Thyroid gland (tissue), 4 donors: ENCODE results near the gene KCNAB1. TPM values are rescaled to one million over a fixed set of nuclear protein-coding genes. Genes with fewer than 3 reads are reported as not detected.

Experiments
- DNase-seq, 2 donors: peaks; one replicate each; pipeline ENCODE4 v3.0.0-alpha.2; 2019
- H3K27ac ChIP-seq, 3 donors: fragments of 200-600 bp; sonication (generic); 1 replicate in 2 of 3; 2 replicates in 1 of 3; pipeline ENCODE4 v1.5.1; 2016 to 2019; ENCODE audit warnings: mild to moderate bottlenecking in 1 of 3, moderate library complexity in 1 of 3
- H3K27me3 ChIP-seq: fragments of 200-600 bp; sonication (generic); one replicate; pipeline ENCODE4 v1.5.1; 2019
- H3K36me3 ChIP-seq, 2 donors: fragments of 200-600 bp; sonication (generic); one replicate each; pipeline ENCODE4 v1.5.1; 2016 to 2019
- H3K4me1 ChIP-seq, 2 donors: fragments of 200-600 bp; sonication (generic); one replicate each; pipeline ENCODE4 v1.5.1; 2017 to 2019
- H3K4me3 ChIP-seq, 3 donors: fragments of 200-600 bp; sonication (generic); replicated peaks in 1 of 3; 1 replicate in 2 of 3; 2 replicates in 1 of 3; pipeline ENCODE4 v1.5.1; 2016; ENCODE audit warnings: mild to moderate bottlenecking in 1 of 3
- H3K9me3 ChIP-seq: fragments of 200-600 bp; sonication (generic); one replicate; pipeline ENCODE4 v1.5.1; 2017
- POLR2A ChIP-seq, 2 donors: fragments of 450-650 bp; IDR thresholded peaks; one replicate each; pipeline ENCODE4 v1.6.1; 2017; ENCODE audit warnings: antibody characterized with exemption in 2 of 2, mild to moderate bottlenecking in 2 of 2, moderate library complexity in 1 of 2
- WGBS, 2 donors: methylation state at CpG; one replicate each; pipeline ENCODE4 v1.1.5; 2017; 5-methylcytosine and 5-hydroxymethylcytosine counted together
- intact Hi-C: fragments of 100-400 bp; cut with DNase I; formaldehyde crosslinking; loops from one replicate; pipeline ENCODE4 v1.15.1; 2023
- total RNA-seq, 4 donors: library from RNA; depleted of rRNA; stranded (reverse); fragments of >200 nt; gene quantifications; one replicate each; pipeline ENCODE4 v1.2.3, GENCODE V29; 2016
- TF ChIP-seq, protein P1 (sequence below), 6 experiments: fragments of 200-600 bp in 3 of 6; fragments of 450-650 bp in 3 of 6; sonication (generic) in 3 of 6; IDR thresholded peaks; one replicate each; pipeline ENCODE4 v1.5.1; 2016 to 2019; ENCODE audit warnings: antibody characterized with exemption in 6 of 6, mild to moderate bottlenecking in 2 of 6, inconsistent platforms in 1 of 6, moderate library complexity in 1 of 6

KCNAB1 gene
- total RNA-seq, 4 donors from 2014 or later: 19.3 to 26.1 (median 22.9) TPM

DNA sequence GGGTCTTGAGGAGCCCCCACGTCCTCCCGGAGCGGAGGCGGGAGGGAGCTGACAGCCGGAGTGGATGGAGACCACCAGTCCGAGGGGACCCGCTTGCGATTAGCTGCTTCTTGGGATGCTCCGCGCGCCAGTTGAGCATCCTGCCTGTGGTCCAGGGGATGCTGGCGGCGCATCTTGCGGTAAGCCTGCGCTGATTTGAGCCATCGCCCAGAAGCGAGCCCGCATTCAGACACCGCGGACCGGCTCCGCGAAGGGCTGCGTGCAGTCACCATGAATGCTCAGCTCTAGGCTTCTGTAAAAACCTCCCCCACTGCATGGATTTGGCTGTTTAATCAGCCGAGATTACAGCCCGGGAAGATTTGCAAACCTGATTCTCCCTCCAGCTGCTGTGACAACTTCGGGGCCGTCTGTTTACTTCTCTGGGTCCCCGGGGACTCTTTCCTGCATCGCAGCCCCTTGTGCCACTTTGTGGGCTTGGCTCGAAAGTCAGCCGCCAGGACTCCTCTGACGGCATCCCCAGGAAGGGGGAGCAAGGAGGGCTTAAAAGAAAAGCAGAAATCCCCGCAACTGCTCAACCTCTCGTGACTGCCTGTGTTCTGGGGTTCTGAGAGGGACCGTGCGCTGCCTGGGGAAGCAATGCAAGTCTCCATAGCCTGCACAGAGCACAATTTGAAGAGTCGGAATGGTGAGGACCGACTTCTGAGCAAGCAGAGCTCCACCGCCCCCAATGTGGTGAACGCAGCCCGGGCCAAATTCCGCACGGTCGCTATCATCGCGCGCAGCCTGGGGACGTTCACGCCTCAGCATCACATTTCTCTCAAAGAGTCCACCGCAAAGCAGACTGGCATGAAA is 171.1 kb downstream of the KCNAB1 start:
- Histone ChIP-seq H3K36me3 (no peaks in the 10 kb centered on the region), H3K9me3 (no peaks in the 10 kb centered on the region), H3K27me3 (no peaks in the 10 kb centered on the region), H3K4me3 (peak overlapping the region; percentile 11 to 64 (median 40)), H3K4me1 (peaks cover 19 to 25% of the 10 kb centered on the region in 2 donors), H3K27ac (peak overlapping the region in 2 of 3 donors; percentile 67 to 77)
- DNase-seq: peak; percentile 51 to 57
- WGBS, 2 donors: 4 to 9% methylated on average over 29 to 46 of the region's 51 CpGs
- intact Hi-C loops: no loop called here
- peak in 1 of 2 donors; percentile 40 for TF ChIP-seq POLR2A (IDR thresholded peaks at IDR 0.05)
- TF ChIP-seq, protein P1, sequence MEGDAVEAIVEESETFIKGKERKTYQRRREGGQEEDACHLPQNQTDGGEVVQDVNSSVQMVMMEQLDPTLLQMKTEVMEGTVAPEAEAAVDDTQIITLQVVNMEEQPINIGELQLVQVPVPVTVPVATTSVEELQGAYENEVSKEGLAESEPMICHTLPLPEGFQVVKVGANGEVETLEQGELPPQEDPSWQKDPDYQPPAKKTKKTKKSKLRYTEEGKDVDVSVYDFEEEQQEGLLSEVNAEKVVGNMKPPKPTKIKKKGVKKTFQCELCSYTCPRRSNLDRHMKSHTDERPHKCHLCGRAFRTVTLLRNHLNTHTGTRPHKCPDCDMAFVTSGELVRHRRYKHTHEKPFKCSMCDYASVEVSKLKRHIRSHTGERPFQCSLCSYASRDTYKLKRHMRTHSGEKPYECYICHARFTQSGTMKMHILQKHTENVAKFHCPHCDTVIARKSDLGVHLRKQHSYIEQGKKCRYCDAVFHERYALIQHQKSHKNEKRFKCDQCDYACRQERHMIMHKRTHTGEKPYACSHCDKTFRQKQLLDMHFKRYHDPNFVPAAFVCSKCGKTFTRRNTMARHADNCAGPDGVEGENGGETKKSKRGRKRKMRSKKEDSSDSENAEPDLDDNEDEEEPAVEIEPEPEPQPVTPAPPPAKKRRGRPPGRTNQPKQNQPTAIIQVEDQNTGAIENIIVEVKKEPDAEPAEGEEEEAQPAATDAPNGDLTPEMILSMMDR (IDR thresholded peaks at IDR 0.05): no peak

DNA sequence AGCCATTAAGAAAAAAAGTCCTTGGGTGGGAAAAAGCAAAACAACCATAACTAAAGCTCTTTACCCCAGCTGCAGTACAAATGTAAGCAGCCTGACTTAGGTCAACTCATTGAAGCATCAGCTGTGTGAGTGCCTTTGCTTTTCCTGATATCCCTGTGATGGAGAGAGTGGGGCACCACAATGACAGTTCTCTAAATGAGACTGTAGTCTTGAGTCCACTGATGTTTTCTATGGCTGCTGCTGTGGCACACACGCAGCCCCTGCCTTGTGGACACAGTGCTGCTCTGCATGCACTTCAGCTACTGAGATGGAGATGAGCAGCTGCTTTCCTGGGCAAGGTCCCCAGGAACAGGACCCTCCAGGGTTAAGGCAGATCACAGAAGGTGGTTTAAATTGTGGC is 173.2 kb downstream of the KCNAB1 start:
- Histone ChIP-seq H3K27ac (peak overlapping the region; percentile 23 to 87 (median 77)), H3K27me3 (no peaks in the 10 kb centered on the region), H3K4me1 (peaks cover 18 to 36% of the 10 kb centered on the region in 2 donors), H3K9me3 (no peaks in the 10 kb centered on the region), H3K4me3 (peak overlapping the region in 1 of 3 donors; percentile 1), H3K36me3 (no peaks in the 10 kb centered on the region)
- intact Hi-C loops: no loop called here
- 50 to 55% methylated on average over 1 of the region's 1 CpG for WGBS, 2 donors
- TF ChIP-seq, protein P1 (IDR thresholded peaks at IDR 0.05): no peak
- TF ChIP-seq POLR2A (IDR thresholded peaks at IDR 0.05): peak in 1 of 2 donors; percentile 13
- DNase-seq: no peak

DNA sequence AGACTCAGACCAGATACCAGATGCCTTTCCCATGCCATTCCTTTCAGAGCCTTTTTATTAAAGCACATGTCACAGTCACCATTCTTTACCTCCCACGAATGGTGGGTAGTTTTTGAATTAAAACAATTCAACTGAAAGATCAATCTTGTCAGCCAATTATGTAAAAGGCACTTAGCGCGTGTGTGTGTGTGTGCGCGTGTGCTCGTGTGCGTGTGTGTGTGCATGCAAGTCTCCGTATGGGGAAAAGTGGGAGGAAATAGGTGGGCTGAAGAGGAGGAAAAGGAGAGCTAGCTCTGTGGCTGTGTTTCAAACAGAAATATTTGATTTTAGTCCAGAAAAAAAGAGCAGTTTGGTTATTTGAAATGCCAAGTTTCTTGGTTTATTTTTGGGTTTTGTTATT is 177.2 kb downstream of the KCNAB1 start:
- no peak overlapping the region for H3K4me3 ChIP-seq
- intact Hi-C loops: no loop called here
- H3K27me3 ChIP-seq: no peaks in the 10 kb centered on the region
- H3K36me3 ChIP-seq: no peaks in the 10 kb centered on the region
- 67 to 68% methylated on average over 8 of the region's 8 CpGs for WGBS, 2 donors
- DNase-seq: peak in 1 of 2 donors; percentile 24
- peak overlapping the region; percentile 70 to 87 (median 83) for H3K27ac ChIP-seq
- H3K9me3 ChIP-seq: no peaks in the 10 kb centered on the region
- no peak for TF ChIP-seq POLR2A (IDR thresholded peaks at IDR 0.05)
- TF ChIP-seq, protein P1 (IDR thresholded peaks at IDR 0.05): no peak
- peaks cover 50 to 62% of the 10 kb centered on the region in 2 donors for H3K4me1 ChIP-seq

DNA sequence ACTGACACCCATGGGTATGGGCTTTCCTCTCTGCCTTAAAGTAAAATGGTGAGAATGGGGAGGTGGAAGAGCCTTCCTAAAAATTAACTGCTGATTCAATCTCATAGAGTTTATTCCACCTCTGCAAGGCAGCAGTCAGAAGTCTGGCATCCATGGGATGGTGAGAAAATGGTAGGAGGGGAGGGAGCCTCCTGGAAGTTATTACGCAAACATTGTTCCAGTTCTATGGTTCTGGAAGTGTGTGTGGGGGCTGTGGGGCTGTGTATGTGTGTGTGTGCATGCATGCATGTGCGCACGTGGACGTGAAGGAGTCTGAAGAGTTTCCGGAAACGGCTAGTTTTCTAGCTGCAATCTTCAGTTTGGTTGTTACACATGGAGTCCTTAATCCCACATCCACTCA is 177.6 kb downstream of the KCNAB1 start:
- Histone ChIP-seq H3K4me3 (no peak overlapping the region), H3K36me3 (no peaks in the 10 kb centered on the region), H3K27ac (peak overlapping the region; percentile 70 to 87 (median 83)), H3K9me3 (no peaks in the 10 kb centered on the region), H3K4me1 (peaks cover 47 to 66% of the 10 kb centered on the region in 2 donors), H3K27me3 (no peaks in the 10 kb centered on the region)
- TF ChIP-seq POLR2A (IDR thresholded peaks at IDR 0.05): peak in 1 of 2 donors; percentile 46
- TF ChIP-seq, protein P1 (IDR thresholded peaks at IDR 0.05): no peak
- DNase-seq: peak; percentile 95
- WGBS, 2 donors: 35 to 46% methylated on average over 6 of the region's 6 CpGs
- intact Hi-C loops: no loop called here

DNA sequence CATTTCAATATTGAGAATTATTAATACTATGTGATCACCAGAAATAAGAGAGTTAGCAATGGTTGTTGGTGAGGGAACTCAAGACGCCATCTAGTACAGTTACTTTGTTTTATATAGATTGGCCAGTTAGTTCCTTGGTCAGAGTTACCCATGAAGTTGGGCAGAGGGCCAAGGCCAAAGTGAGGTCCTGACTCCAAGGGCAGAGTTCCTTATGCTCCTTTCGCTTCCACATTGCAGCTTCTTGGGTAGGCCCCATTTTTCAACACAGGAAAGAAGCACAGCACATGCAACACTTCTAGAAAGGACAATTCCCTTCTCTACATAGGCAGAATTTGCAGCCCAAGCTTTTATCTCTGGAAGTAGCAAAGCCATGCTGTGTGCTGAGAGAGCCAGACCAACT is 178.6 kb downstream of the KCNAB1 start:
- DNase-seq: peak; percentile 19 to 40
- intact Hi-C loops: no loop called here
- 87 to 94% methylated on average over 2 of the region's 2 CpGs for WGBS, 2 donors

More for the DNA sequence above, 178.6 kb downstream of the KCNAB1 start:
- H3K9me3 ChIP-seq: no peaks in the 10 kb centered on the region
- TF ChIP-seq POLR2A (IDR thresholded peaks at IDR 0.05): no peak
- TF ChIP-seq, protein P1 (IDR thresholded peaks at IDR 0.05): no peak
- peaks cover 45 to 74% of the 10 kb centered on the region in 2 donors for H3K4me1 ChIP-seq
- H3K27ac ChIP-seq: peak overlapping the region; percentile 10 to 83 (median 74)
- H3K4me3 ChIP-seq: no peak overlapping the region
- H3K36me3 ChIP-seq: no peaks in the 10 kb centered on the region
- H3K27me3 ChIP-seq: no peaks in the 10 kb centered on the region
